Right cardiac atrium (tissue), 5 donors: ENCODE measurements around the gene CABLES1. TPM values are rescaled to one million over a fixed set of nuclear protein-coding genes. Genes with fewer than 3 reads are reported as not detected.
A peak's percentile ranks its signal among the peaks of the same experiment; 100 is the strongest.

Experiments used
- ATAC-seq, 2 donors: fragments of 200-7000 bp; cut with Tn5 transposase; one replicate each; pipeline versions ENCODE4 v1.8.0 to v1.9.1; 2020; ENCODE audit warnings: moderate library complexity in 2 of 2, mild to moderate bottlenecking in 1 of 2
- DNase-seq, 3 donors: peaks; one replicate each; pipeline ENCODE4 v3.0.0-alpha.2; 2020
- H3K27ac ChIP-seq: one replicate; pipeline ENCODE4 v1.5.1; 2013; ENCODE audit warnings: mild to moderate bottlenecking, low read length, control low read depth, moderate library complexity
- H3K27me3 ChIP-seq: one replicate; pipeline ENCODE4 v1.6.1; 2013; ENCODE audit not compliant: control insufficient read depth, insufficient read depth
- H3K4me1 ChIP-seq: one replicate; pipeline ENCODE4 v1.6.1; 2013; ENCODE audit warnings: low read length; ENCODE audit not compliant: control insufficient read depth, insufficient read depth
- H3K4me3 ChIP-seq: one replicate; pipeline ENCODE4 v1.5.1; 2013; ENCODE audit warnings: low read length, control low read depth
- H3K9me3 ChIP-seq: one replicate; pipeline ENCODE4 v1.6.1; 2013; ENCODE audit warnings: low read length; ENCODE audit not compliant: control insufficient read depth
- WGBS: extraction: QIAGEN DNeasy Blood & Tissue Kit; methylation state at CpG from one replicate; pipeline ENCODE4 v1.1.7; 2013; 5-methylcytosine and 5-hydroxymethylcytosine counted together
- intact Hi-C, 4 donors: fragments of 100-400 bp; cut with DNase I; formaldehyde crosslinking; loops; one replicate each; pipeline versions ENCODE4 v1.11.0 to v1.14.0; 2022 to 2023
- polyA plus RNA-seq: library from polyadenylated mRNA; stranded (reverse); fragments of 200-250 nt; gene quantifications from one replicate; pipeline ENCODE4 v1.2.3, GENCODE V29; 2013
- total RNA-seq, 4 donors: library from RNA; stranded (reverse); fragmentation: NEBNext Ultra II Directional; extraction: Animal tissue kit (Norgen Biotek cat#: 25700); gene quantifications; one replicate each; pipeline ENCODE4 v1.2.1, GENCODE V29; 2021
- donor health status: healthy with polysubstance abuse.
- donor health status: DM: no; HTN: yes; CAD: no.
- donor health status: DM: no; HTN: no; CAD: no.
- donor health status: DM: no; HTN: yes; CAD: no; lungs with severe emphysema.
- donor health status: DM: yes; HTN: yes; CAD: no.

The CABLES1 gene
- total and polyA plus RNA-seq, 5 donors = 3.2 to 5.6 (median 4.1) TPM

DNA sequence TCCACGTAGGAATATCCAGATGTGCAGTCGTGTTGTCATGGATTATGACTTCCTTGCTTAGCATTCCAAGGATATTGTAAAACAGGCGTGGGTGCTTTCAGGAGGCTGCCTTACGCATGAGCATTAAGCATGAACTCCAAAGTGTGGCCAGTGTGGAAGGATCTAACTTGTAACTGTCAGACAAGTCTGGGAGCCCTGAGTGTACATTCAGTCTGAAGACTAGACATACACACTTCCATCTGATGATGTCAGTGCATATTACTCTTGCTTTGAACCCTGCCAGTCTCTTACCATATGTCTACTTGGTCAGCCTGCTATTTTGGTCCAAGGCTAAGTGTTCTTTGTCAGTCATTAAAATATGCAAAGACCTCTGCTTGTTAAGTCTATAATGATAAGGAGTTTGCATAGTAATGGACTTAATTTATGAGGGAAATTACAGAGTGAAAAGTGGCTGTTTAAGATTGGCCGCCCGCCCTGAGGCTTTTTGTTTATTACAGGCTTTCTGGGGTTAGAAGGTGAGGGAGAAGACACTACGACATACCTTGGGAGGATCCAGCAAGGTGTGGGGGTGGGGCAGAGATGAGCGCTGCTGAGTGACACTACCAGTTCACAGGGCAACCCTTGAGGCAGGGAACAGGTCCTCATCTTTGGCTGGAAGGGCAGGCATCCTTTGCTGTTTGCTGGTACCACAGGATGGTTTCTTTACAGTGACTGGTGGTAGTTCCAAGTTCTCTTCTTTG is 48.3 kb downstream of the CABLES1 start:
- 77% methylated on average over 8 of the region's 8 CpGs for WGBS
- H3K27me3 ChIP-seq = no peaks in the 10 kb centered on the region
- peaks cover 2% of the 10 kb centered on the region for H3K4me1 ChIP-seq
- intact Hi-C loops = no loop called here
- no peak overlapping the region for H3K27ac ChIP-seq
- ATAC-seq (no peak), DNase-seq (no peak)
- H3K9me3 ChIP-seq = no peaks in the 10 kb centered on the region
- no peak overlapping the region for H3K4me3 ChIP-seq

GRCh38 chr18:23186781-23187180 is 51.5 kb downstream of the CABLES1 start:
- H3K27me3 ChIP-seq = no peaks in the 10 kb centered on the region
- no peak overlapping the region for H3K4me3 ChIP-seq
- ATAC-seq = no peak
- no peaks in the 10 kb centered on the region for H3K9me3 ChIP-seq
- intact Hi-C loops = no loop called here
- WGBS = 97% methylated on average over 4 of the region's 4 CpGs
- no peaks in the 10 kb centered on the region for H3K4me1 ChIP-seq
- DNase-seq = no peak
- H3K27ac ChIP-seq = no peak overlapping the region

DNA sequence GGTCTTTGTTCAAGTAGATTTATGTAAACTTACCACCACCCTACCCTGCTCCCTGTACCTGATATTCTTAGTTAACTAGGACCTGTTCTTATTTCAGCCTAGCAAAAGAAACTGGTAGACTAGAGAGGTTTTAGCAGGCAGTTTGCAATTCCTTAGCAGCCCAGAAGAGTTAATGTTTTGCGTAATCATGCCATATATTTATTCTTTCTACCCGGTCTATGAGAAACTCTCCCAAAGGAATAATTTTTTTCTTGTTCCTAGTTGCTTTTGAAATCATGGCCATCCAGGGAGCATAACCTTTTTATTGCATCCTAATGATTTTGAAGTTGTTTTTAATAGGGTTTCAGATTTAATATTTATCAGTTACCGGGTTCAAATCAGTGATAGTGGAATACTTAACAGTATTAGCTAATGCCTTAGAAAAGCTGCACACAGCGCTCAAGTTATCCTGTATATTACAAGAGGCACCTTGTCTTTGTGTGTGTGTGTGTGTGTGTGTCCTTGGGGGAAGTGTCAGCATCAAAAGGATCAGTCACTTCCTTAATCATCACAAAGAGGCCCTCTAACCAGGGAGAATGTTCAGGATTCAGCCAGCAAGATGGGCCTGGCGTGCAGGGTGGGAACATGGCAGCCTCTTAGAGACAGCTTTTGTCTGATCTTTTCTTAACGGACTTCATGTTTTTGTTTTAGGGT is 52.9 kb downstream of the CABLES1 start:
- H3K9me3 ChIP-seq = no peaks in the 10 kb centered on the region
- no peaks in the 10 kb centered on the region for H3K27me3 ChIP-seq
- ATAC-seq (no peak), DNase-seq (no peak)
- 67% methylated on average over 6 of the region's 6 CpGs for WGBS
- no peak overlapping the region for H3K4me3 ChIP-seq
- H3K4me1 ChIP-seq = peaks cover 5% of the 10 kb centered on the region
- H3K27ac ChIP-seq = no peak overlapping the region
- intact Hi-C loops = no loop called here

GRCh38 chr18:23189099-23189498 is 53.8 kb downstream of the CABLES1 start:
- no peak overlapping the region for H3K27ac ChIP-seq
- 89% methylated on average over 7 of the region's 7 CpGs for WGBS
- ATAC-seq = no peak
- H3K4me1 ChIP-seq = peaks cover 5% of the 10 kb centered on the region
- no peak for DNase-seq
- H3K27me3 ChIP-seq = no peaks in the 10 kb centered on the region
- no peak overlapping the region for H3K4me3 ChIP-seq
- intact Hi-C loops = no loop called here
- no peaks in the 10 kb centered on the region for H3K9me3 ChIP-seq

DNA sequence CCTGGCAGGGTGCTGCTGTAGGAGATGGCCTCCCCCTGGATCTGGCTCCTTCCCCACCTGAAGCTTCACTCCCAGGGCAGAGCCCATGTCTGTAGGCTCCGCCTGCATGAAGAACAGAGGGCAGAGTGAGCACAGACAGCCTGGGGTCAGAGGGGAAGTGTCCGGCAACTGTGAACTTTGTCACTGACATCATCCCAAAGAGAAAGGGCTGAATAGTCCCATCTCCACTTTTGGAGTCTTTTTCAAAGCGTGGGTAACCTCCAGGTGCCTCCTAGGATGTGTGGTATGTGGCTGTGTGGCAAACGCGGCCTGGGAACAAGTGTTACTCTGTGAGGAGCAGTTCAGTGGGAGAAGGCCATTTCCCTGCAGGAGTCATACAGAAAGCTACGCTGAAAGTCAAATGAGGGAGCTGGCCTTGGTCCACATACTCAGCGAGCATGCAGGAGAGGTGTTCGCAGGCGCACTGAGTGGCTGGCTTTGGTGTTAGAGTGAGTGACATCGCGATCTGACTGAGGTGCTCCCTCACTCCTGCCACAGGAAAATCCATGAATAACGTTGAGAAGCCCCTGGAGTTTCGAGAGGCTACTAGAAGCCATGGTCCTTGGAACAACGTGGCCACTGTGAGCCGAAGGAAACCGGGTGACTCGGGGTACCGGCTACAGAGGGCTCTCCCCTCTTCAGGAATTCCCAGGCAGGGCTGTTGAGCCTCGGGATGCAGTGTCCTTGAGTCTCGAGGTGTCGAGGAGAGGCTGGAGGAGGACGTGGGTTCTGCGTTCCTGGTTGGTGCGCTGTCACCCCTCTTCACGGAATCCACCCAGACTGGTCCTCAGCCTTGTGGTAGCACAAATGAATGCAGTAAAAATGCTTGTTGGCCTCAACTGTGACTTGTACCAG is 54.7 kb downstream of the CABLES1 start:
- DNase-seq (no peak), ATAC-seq (peak in 1 of 2 donors; percentile 47)
- peaks cover 5% of the 10 kb centered on the region for H3K4me1 ChIP-seq
- H3K9me3 ChIP-seq = no peaks in the 10 kb centered on the region
- H3K27me3 ChIP-seq = no peaks in the 10 kb centered on the region
- no peak overlapping the region for H3K4me3 ChIP-seq
- no peak overlapping the region for H3K27ac ChIP-seq
- WGBS = 75% methylated on average over 25 of the region's 25 CpGs
- intact Hi-C loops = no loop called here

GRCh38 chr18:23191232-23191631 is 55.9 kb downstream of the CABLES1 start:
- WGBS = 96% methylated on average over 1 of the region's 1 CpG
- no peak for ATAC-seq
- no peak overlapping the region for H3K4me3 ChIP-seq
- no peak overlapping the region for H3K27ac ChIP-seq
- no peaks in the 10 kb centered on the region for H3K27me3 ChIP-seq
- intact Hi-C loops = no loop called here
- no peaks in the 10 kb centered on the region for H3K9me3 ChIP-seq
- peaks cover 5% of the 10 kb centered on the region for H3K4me1 ChIP-seq
- no peak for DNase-seq

DNA sequence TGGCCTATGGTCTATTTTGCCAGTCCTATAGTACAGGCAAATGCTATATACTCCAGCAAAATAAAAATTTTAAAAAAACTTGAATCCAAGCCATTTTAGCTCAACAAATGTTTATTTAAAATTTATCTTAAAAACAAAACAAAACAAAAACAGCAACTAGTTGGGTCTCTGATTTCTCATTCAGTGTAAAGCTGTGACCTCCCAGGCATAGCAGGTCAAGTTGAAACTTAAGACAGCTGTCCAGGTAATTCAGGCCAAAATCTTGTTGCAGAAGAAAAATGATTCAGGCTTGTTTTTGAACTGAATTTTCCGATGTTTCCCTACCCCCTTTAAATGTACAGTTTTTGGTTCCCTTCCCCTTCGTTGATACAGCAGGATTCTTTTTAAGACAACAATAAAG is 58.5 kb downstream of the CABLES1 start:
- DNase-seq = no peak
- intact Hi-C loops = no loop called here
- Histone ChIP-seq H3K4me3 (no peak overlapping the region), H3K27ac (no peak overlapping the region), H3K27me3 (no peaks in the 10 kb centered on the region), H3K4me1 (peaks cover 5% of the 10 kb centered on the region), H3K9me3 (no peaks in the 10 kb centered on the region)
- 55% methylated on average over 2 of the region's 2 CpGs for WGBS
- ATAC-seq = no peak

GRCh38 chr18:23194155-23194996 is 59.1 kb downstream of the CABLES1 start:
- ATAC-seq (peak in 1 of 2 donors; percentile 40), DNase-seq (no peak)
- no peaks in the 10 kb centered on the region for H3K27me3 ChIP-seq
- H3K4me3 ChIP-seq = no peak overlapping the region
- WGBS = 52% methylated on average over 14 of the region's 14 CpGs
- peaks cover 5% of the 10 kb centered on the region for H3K4me1 ChIP-seq
- H3K27ac ChIP-seq = peak overlapping the region; percentile 65
- no peaks in the 10 kb centered on the region for H3K9me3 ChIP-seq
- intact Hi-C loops = no loop called here

GRCh38 chr18:23194997-23195957 is 60.0 kb downstream of the CABLES1 start:
- Histone ChIP-seq H3K9me3 (no peaks in the 10 kb centered on the region), H3K27me3 (no peaks in the 10 kb centered on the region), H3K27ac (no peak overlapping the region), H3K4me1 (peaks cover 5% of the 10 kb centered on the region), H3K4me3 (no peak overlapping the region)
- no peak for DNase-seq
- 84% methylated on average over 9 of the region's 9 CpGs for WGBS
- peak; percentile 36 to 48 for ATAC-seq
- intact Hi-C loops = no loop called here
